ENCODE measurements around the gene RPL27.
"Not testable (repeated sequence)": the region's sequence is repeated elsewhere in the genome, so short reads cannot be mapped to it uniquely, and the experiment has no call there.

RPL27 gene

GRCh38 chr17:42997984-42998938, at the start of gene RPL27:
TSS of gene RPL27 (plus strand) at chr17:42998419. CDS start at chr17:42998751, 332 bp downstream.
- peak; percentile 51 to 99 (median 97) for DNase-seq

DNA sequence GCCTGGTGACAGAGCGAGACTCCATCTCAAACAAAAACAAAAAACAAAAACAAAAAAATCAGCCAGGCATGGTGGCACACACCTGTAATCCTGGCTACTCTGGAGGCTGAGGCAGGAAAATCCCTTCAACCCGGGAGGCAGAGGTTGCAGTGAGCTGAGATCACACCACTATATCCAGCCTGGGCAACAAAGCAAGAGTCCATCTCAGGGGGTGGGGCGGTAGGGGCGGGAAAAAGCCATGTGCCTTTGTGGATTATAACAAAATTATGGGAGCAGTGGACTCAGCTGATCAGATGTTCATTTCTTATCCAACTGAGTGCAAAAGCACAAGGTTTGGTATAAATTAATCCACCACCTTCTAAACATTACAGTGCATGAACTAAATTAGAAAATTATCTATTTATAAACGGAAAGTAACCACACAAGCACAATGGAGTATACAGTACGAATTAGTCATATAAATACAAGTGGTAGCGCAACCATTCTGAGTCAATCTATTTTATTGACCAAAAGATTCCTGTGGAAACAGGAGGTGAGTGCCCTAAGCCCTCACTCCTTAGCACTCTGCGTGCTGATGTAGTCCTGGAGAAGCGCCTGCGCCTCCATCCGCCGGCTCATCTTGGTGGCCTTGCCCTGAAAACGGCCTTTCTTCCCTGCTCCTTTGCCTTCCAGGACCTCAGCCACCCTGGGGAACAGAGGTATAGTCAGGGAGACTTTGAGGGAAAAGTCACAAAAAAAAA, 48.0 kb upstream of the RPL27 start:
- DNase-seq = no peak

DNA sequence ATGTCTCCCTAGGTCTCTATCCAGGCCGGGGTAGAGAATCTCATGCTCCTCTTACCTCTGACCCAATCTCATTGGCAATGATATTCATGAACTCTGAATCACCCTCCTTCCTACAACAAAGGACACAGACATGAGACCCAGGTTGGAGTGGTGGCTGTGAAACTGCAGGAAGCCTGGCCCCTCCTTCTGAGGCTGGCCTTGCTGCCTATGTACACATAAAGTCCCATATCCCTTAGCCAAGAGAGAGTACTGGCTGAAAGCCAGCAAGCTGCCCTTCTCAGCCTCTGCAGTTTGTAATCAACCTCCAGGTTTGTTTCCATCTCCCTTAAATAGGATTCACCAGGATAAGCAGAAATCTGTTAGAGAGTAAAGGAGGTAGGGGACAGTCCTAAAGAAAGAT, 44.5 kb upstream of the RPL27 start:
- no peak for DNase-seq

- peak; percentile 33 to 93 (median 79) for DNase-seq
Measured at GRCh38 chr17:42964161-42964932, 33.9 kb upstream of the RPL27 start, which contains the start of gene AARSD1. TSS of gene AARSD1 (minus strand) at chr17:42964454. CDS start at chr17:42964440, 14 bp downstream.

DNA sequence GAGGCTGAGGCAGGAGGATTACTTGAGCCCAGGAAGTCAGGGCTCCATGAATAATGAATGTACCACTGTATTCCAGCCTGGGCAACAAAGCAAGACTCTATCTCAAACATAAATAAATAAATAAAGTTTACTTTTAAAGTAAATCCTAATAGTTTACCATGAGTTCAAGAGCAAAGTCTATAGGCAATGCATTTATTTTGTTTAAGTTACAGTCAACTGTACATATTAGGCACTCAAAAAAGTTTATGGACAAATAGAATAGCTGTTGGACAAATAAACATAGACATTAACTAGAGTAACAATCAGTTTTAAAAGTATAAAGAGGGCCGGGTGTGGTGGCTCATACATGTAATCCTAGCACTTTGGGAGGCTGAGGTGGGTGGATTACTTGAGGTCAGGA, 30.3 kb upstream of the RPL27 start:
- no peak for DNase-seq

DNA sequence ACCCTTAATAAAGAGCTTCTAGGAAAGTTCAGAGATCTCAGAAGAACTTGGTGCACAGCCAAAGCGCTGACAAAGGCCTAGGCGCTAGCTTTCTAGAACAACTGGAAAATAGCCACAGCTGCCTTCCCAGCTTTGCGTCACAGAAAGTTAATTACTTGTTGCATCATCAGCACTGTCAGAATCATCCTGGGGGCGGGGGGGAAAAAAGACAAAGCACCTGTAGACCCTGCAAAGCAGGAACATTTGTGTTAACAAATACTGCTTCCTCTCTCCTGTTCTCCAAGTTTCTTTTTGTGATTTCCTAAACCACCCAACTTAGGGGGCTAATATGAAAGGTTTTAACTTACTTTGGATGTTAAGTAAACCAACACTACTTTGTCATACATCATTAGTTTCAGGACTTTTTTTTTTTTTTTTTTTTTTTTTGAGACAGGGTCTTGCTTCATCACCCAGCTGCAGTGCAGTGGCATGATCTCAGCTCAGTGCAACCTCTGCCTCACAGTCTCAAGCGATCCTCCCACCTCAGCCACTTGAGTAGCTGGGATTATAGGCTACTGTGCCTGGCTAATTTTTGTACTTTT, 29.1 kb upstream of the RPL27 start:
- peak in 9 of 51 donors; percentile 1 to 15 (median 5) for DNase-seq

DNA sequence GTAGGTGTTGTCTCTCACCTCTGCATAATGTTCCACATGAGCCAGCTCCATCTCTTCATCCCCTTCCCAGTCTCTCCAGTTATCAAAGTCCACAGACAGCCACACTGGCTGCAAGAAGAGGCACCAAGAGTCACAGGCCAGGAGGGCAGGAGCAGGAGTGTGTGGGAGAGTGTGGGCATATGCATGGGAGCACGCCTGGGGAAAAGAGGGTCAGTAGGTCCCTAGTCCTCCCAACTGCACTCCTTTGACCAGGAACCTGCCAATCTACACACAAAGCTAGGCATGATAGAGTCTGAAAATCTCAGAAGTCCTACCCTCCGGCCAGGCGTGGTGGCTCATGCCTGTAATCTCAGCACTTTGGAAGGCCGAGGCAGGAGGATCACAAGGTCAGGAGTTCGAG, 26.6 kb upstream of the RPL27 start:
- DNase-seq = no peak

- DNase-seq = not testable (repeated sequence)
Measured at GRCh38 chr17:42973323-42973722, 24.9 kb upstream of the RPL27 start.

GRCh38 chr17:42975265-42975664, 23.0 kb upstream of the RPL27 start:
- DNase-seq = no peak

- not testable (repeated sequence) for DNase-seq
Measured at GRCh38 chr17:42975701-42976100, 22.5 kb upstream of the RPL27 start.

- DNase-seq = peak in 14 of 51 donors; percentile 4 to 64 (median 30)
Measured at GRCh38 chr17:42979511-42980273, 18.5 kb upstream of the RPL27 start, which contains the start of gene PTGES3L. TSS of gene PTGES3L (minus strand) at chr17:42980080. CDS start at chr17:42980053, 27 bp downstream.

- peak; percentile 11 to 88 (median 72) for DNase-seq
Measured at GRCh38 chr17:42980274-42980765, 17.9 kb upstream of the RPL27 start, which contains the start of gene RUNDC1. TSS of gene RUNDC1 (plus strand) at chr17:42980565. CDS start at chr17:42980577, 12 bp downstream.

DNA sequence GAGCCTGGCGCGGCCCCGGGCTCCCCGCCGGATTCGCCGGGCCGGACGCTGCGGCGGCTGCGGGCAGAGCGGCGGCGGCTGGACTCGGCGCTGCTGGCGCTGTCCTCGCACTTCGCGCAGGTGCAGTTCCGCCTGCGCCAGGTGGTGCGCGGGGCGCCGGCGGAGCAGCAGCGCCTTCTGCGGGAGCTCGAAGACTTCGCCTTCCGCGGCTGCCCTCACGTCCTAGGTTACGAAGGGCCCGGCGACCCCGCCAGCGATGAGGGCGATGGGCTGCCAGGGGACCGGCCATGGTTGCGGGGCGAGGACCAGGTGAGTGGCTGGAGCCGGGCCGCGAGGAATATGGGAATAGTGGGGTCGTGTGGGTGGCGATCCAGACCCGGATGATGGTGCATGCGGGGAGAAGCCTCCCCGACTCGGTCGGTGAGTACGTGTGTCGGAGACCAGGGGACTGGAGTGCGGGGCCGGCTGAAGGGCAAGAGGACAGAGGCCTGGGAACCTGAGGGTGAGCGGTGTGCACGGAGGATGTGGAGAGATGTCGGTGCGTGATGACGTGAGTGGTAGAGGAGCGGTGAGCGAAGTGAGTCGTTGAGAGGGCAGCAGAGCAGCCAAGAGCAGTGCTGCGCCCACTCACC, 17.3 kb upstream of the RPL27 start:
- DNase-seq = peak in 33 of 51 donors; percentile 8 to 67 (median 31)

GRCh38 chr17:42982266-42982665, 16.0 kb upstream of the RPL27 start:
- DNase-seq = no peak

GRCh38 chr17:42985225-42985624, 13.0 kb upstream of the RPL27 start:
- DNase-seq = no peak

GRCh38 chr17:42989141-42989540, 9.1 kb upstream of the RPL27 start:
- no peak for DNase-seq

GRCh38 chr17:42989726-42990652, 8.2 kb upstream of the RPL27 start:
- DNase-seq = no peak

- DNase-seq = no peak
Measured at GRCh38 chr17:42991471-42991870, 6.7 kb upstream of the RPL27 start.
